Astrocyte (in vitro differentiated cells and primary cell): Measurements from ENCODE around the gene SPAG7. TPM values are rescaled to one million over a fixed set of nuclear protein-coding genes. Genes with fewer than 3 reads are reported as not detected.

ENCODE experiments used
- DNase-seq: peaks from one replicate; pipeline ENCODE4 v3.0.0-alpha.2; 2010; ENCODE audit warnings: low read depth
- FAIRE-seq: peaks from 2 replicates; lab custom pipeline; 2011; peaks lifted over from hg19 to GRCh38; lab: Jason Lieb, UNC
- H2AFZ ChIP-seq: 2 replicates; pipeline ENCODE4 v1.6.0; 2012; ENCODE audit warnings: low read depth, low read length, inconsistent platforms
- H3K27ac ChIP-seq: 2 replicates; pipeline ENCODE4 v1.5.1; 2011; ENCODE audit warnings: low read depth, low read length, inconsistent platforms
- H3K27me3 ChIP-seq: 2 replicates; pipeline ENCODE4 v1.6.0; 2011; ENCODE audit warnings: low read length, inconsistent platforms; ENCODE audit not compliant: insufficient read depth
- H3K36me3 ChIP-seq: 2 replicates; pipeline ENCODE4 v1.5.1; 2011; ENCODE audit warnings: low read length, inconsistent platforms; ENCODE audit not compliant: insufficient read depth
- H3K4me1 ChIP-seq: 2 replicates; pipeline ENCODE4 v1.5.1; 2011; ENCODE audit warnings: low read length, inconsistent platforms; ENCODE audit not compliant: insufficient read depth
- H3K4me2 ChIP-seq: 2 replicates; pipeline ENCODE4 v1.6.0; 2012; ENCODE audit warnings: low read length, inconsistent platforms
- H3K4me3 ChIP-seq: 2 replicates; pipeline ENCODE4 v1.5.1; 2011; ENCODE audit warnings: low read depth, mild to moderate bottlenecking, low read length, inconsistent platforms; ENCODE audit not compliant: insufficient read depth
- H3K79me2 ChIP-seq: 2 replicates; pipeline ENCODE4 v1.6.0; 2012; ENCODE audit warnings: mild to moderate bottlenecking, low read length, inconsistent platforms; ENCODE audit not compliant: insufficient read depth
- H3K9ac ChIP-seq: 2 replicates; pipeline ENCODE4 v1.6.0; 2012; ENCODE audit warnings: mild to moderate bottlenecking, low read length, inconsistent platforms
- H3K9me3 ChIP-seq: 2 replicates; pipeline ENCODE4 v1.5.1; 2012; ENCODE audit warnings: low read depth, mild to moderate bottlenecking, low read length, inconsistent platforms; ENCODE audit not compliant: insufficient read depth
- H4K20me1 ChIP-seq: 2 replicates; pipeline ENCODE4 v1.6.0; 2012; ENCODE audit warnings: low read length, inconsistent platforms; ENCODE audit not compliant: insufficient read depth
- H3K27ac Mint-ChIP-seq: one replicate; pipeline ENCODE4 v1.8.0; 2021; ENCODE audit warnings: mild to moderate bottlenecking, mixed read lengths; ENCODE audit not compliant: unreplicated experiment
- H3K27me3 Mint-ChIP-seq: one replicate; pipeline ENCODE4 v1.8.0; 2021; ENCODE audit warnings: low read depth, mixed read lengths; ENCODE audit not compliant: unreplicated experiment
- H3K36me3 Mint-ChIP-seq: one replicate; pipeline ENCODE4 v1.8.0; 2021; ENCODE audit warnings: low read depth, mixed read lengths; ENCODE audit not compliant: unreplicated experiment
- H3K4me1 Mint-ChIP-seq: one replicate; pipeline ENCODE4 v1.8.0; 2021; ENCODE audit warnings: low read depth, mixed read lengths; ENCODE audit not compliant: unreplicated experiment
- H3K4me3 Mint-ChIP-seq: one replicate; pipeline ENCODE4 v1.8.0; 2021; ENCODE audit warnings: mild to moderate bottlenecking, moderate library complexity, mixed read lengths; ENCODE audit not compliant: unreplicated experiment
- H3K9me3 Mint-ChIP-seq: one replicate; pipeline ENCODE4 v1.8.0; 2021; ENCODE audit warnings: mild to moderate bottlenecking, mixed read lengths; ENCODE audit not compliant: unreplicated experiment
- EZH2 ChIP-seq: IDR thresholded peaks from 2 replicates; pipeline ENCODE4 v1.6.1; 2012; ENCODE audit warnings: mild to moderate bottlenecking, low read length, inconsistent platforms; ENCODE audit not compliant: insufficient read depth
- total RNA-seq: library from RNA; stranded (reverse); gene quantifications from 2 replicates; pipeline ENCODE4 v1.2.1, GENCODE V29; 2021
- TF ChIP-seq, protein P1 (sequence below): IDR thresholded peaks from 2 replicates; pipeline ENCODE4 v1.5.1; 2011; ENCODE audit warnings: low read depth, mild to moderate bottlenecking, inconsistent platforms, low read length, moderate library complexity; ENCODE audit not compliant: insufficient read depth

The SPAG7 gene
- total RNA-seq, 1 donor from 2014 or later, result 60.9 TPM

DNA sequence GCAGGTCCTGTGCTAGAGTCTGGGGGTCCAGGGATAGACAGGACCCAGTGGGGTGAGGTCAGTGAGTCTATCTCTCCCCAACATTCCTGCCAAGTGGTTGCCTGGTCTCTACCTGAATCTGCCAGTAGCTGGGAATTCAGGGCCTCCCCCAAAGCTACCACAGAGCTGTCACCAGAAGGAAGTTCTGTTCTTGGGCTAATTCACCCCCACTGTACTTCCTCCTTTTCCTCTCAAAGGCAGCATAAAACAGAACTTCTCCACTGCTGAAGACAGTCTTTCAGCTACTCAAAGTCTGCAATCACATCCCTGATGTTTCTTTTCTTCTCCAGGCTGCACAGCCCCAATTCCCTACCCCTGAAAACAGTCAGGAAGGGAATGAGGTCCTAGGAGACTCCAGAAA is 11.1 kb upstream of the SPAG7 start:
- FAIRE-seq, result no peak
- peaks cover 46% of the 10 kb centered on the region for H3K36me3 Mint-ChIP-seq
- H3K4me3 ChIP-seq, result no peak overlapping the region
- peaks cover 39% of the 10 kb centered on the region for H4K20me1 ChIP-seq
- H3K79me2 ChIP-seq, result no peaks in the 10 kb centered on the region
- no peak for DNase-seq
- H3K4me1 ChIP-seq, result peaks cover 2% of the 10 kb centered on the region
- no peak overlapping the region for H3K27ac Mint-ChIP-seq
- no peaks in the 10 kb centered on the region for H3K27me3 ChIP-seq
- TF ChIP-seq, protein P1, sequence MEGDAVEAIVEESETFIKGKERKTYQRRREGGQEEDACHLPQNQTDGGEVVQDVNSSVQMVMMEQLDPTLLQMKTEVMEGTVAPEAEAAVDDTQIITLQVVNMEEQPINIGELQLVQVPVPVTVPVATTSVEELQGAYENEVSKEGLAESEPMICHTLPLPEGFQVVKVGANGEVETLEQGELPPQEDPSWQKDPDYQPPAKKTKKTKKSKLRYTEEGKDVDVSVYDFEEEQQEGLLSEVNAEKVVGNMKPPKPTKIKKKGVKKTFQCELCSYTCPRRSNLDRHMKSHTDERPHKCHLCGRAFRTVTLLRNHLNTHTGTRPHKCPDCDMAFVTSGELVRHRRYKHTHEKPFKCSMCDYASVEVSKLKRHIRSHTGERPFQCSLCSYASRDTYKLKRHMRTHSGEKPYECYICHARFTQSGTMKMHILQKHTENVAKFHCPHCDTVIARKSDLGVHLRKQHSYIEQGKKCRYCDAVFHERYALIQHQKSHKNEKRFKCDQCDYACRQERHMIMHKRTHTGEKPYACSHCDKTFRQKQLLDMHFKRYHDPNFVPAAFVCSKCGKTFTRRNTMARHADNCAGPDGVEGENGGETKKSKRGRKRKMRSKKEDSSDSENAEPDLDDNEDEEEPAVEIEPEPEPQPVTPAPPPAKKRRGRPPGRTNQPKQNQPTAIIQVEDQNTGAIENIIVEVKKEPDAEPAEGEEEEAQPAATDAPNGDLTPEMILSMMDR, result no peak
- no peak for TF ChIP-seq EZH2
- H3K27ac ChIP-seq, result no peak overlapping the region
- H3K4me1 Mint-ChIP-seq, result peaks cover 3% of the 10 kb centered on the region
- no peaks in the 10 kb centered on the region for H3K9me3 ChIP-seq
- no peaks in the 10 kb centered on the region for H3K27me3 Mint-ChIP-seq
- no peak overlapping the region for H3K9ac ChIP-seq
- H3K36me3 ChIP-seq, result peaks cover 13% of the 10 kb centered on the region
- no peaks in the 10 kb centered on the region for H3K9me3 Mint-ChIP-seq
- H3K4me2 ChIP-seq, result no peak overlapping the region
- H3K4me3 Mint-ChIP-seq, result no peak overlapping the region
- H2AFZ ChIP-seq, result no peak overlapping the region

DNA sequence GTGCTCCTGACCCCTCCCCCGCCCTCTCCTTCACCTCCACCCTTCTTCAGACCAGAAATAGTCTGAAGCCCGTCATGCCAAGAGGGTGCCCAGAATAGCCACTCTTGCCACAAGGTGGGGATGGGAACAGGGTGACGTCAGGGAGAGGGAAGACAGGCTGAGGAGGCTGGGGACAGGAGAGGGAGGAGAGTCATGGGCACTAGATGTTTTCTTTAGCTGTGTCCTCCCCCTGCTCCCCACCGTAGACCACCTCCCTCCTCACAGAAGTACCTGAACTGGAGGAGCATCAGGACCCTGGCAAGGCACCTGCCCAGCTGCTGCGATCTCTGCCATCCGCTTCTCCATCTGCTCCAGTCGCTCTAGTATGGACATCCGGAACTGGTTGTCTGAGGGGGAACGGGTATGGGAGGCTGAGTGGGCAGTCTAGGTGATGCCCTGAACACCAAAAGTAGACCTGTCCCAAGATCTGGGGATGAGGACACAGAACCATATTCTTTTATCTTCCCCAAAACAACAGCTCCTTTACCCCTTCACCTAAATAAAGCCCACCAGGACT is 6.6 kb upstream of the SPAG7 start:
- Histone ChIP-seq H3K9ac (no peak overlapping the region), H3K4me3 (no peak overlapping the region), H3K4me2 (no peak overlapping the region), H3K9me3 (no peaks in the 10 kb centered on the region), H2AFZ (no peak overlapping the region), H3K4me1 (peaks cover 12% of the 10 kb centered on the region), H3K27ac (no peak overlapping the region), H3K79me2 (peaks cover 29% of the 10 kb centered on the region), H3K27me3 (no peaks in the 10 kb centered on the region), H3K36me3 (peaks cover 17% of the 10 kb centered on the region), H4K20me1 (peaks cover 49% of the 10 kb centered on the region)
- TF ChIP-seq EZH2, result no peak
- TF ChIP-seq, protein P1, result no peak
- Mint-ChIP-seq H3K27me3 (no peaks in the 10 kb centered on the region), H3K36me3 (peaks cover 38% of the 10 kb centered on the region), H3K4me3 (no peak overlapping the region), H3K27ac (peak overlapping the region; percentile 72), H3K9me3 (no peaks in the 10 kb centered on the region), H3K4me1 (peaks cover 19% of the 10 kb centered on the region)
- DNase-seq, result no peak
- FAIRE-seq, result no peak

DNA sequence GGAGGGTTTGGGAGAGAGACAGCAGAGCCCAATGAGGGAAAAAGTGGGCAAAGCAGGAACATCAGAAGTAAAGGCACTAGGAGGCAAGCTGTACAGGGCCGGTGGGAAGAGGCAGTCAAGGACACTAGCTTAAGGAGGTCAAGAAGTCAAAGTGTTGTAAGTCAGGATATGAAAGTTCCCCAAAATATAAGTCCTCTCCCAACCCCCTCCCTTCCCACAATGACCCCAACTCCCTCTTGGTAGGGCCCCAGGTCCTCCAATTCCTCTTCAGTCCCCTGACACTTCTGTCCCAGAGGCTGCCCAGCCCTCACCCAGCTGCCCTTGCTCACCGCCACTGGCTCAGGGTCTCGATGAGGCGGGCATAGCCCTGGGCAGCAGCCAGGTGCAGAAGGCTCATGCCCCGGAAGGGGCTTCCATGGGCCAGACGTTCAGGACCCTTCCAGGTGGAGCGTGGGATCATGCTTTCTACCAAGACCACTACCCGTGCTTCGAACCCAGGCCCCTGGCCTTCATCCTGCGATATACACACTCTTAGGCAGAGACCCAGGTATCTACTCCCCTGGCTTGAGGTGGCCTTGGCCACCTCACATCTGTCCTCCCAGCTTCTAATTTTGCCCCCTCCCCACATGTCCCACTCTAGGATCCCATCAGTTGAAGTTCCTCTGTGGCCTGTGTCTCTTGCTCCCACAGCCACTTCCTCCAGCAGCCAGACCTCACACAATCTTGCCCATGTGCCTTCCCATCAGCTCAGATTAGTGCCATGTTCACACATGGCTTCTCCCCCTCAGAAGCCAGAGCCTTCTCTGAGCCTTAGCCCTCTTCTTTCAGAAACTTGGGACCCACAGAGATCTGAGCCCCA is 5.9 kb upstream of the SPAG7 start:
- no peak for DNase-seq
- H3K4me3 Mint-ChIP-seq, result no peak overlapping the region
- H3K4me1 ChIP-seq, result peaks cover 19% of the 10 kb centered on the region
- peak overlapping the region; percentile 58 for H3K27ac Mint-ChIP-seq
- H3K9ac ChIP-seq, result no peak overlapping the region
- H4K20me1 ChIP-seq, result peaks cover 44% of the 10 kb centered on the region
- peaks cover 36% of the 10 kb centered on the region for H3K79me2 ChIP-seq
- no peak overlapping the region for H3K27ac ChIP-seq
- no peak for TF ChIP-seq EZH2
- TF ChIP-seq, protein P1, result no peak
- FAIRE-seq, result no peak
- H3K36me3 ChIP-seq, result peaks cover 12% of the 10 kb centered on the region
- peaks cover 24% of the 10 kb centered on the region for H3K4me1 Mint-ChIP-seq
- H3K9me3 ChIP-seq, result no peaks in the 10 kb centered on the region
- no peaks in the 10 kb centered on the region for H3K9me3 Mint-ChIP-seq
- no peaks in the 10 kb centered on the region for H3K27me3 ChIP-seq
- peaks cover 37% of the 10 kb centered on the region for H3K36me3 Mint-ChIP-seq
- H3K4me3 ChIP-seq, result no peak overlapping the region
- no peaks in the 10 kb centered on the region for H3K27me3 Mint-ChIP-seq
- no peak overlapping the region for H3K4me2 ChIP-seq
- H2AFZ ChIP-seq, result no peak overlapping the region
